Measurements from ENCODE around the gene GPR35.
"Not testable (repeated sequence)": the region's sequence is repeated elsewhere in the genome, so short reads cannot be mapped to it uniquely, and the experiment has no call there.

Gene GPR35

GRCh38 chr2:240663546-240664190, 38.4 kb downstream of the GPR35 start:
- no peak for DNase-seq

- DNase-seq, result no peak
Observed at GRCh38 chr2:240664622-240665021, 39.3 kb downstream of the GPR35 start.

GRCh38 chr2:240670402-240670801, 45.1 kb downstream of the GPR35 start:
- no peak for DNase-seq

GRCh38 chr2:240670950-240671349, 45.7 kb downstream of the GPR35 start:
- no peak for DNase-seq

GRCh38 chr2:240672076-240672700, 46.9 kb downstream of the GPR35 start:
- no peak for DNase-seq

GRCh38 chr2:240672701-240673190, 47.5 kb downstream of the GPR35 start:
- DNase-seq, result no peak

GRCh38 chr2:240674461-240675184, 49.3 kb downstream of the GPR35 start:
- DNase-seq, result peak; percentile 17

GRCh38 chr2:240675345-240675744, 50.1 kb downstream of the GPR35 start:
- DNase-seq, result not testable (repeated sequence)

- DNase-seq, result not testable (repeated sequence)
Observed at GRCh38 chr2:240678043-240678442, 52.8 kb downstream of the GPR35 start.

GRCh38 chr2:240678909-240679308, 53.6 kb downstream of the GPR35 start:
- not testable (repeated sequence) for DNase-seq

GRCh38 chr2:240680185-240680584, 54.9 kb downstream of the GPR35 start:
- not testable (repeated sequence) for DNase-seq

Measured in NCI-H2171 treated with DMSO at 0.1 percent for 48 hours (cell line).